Astrocyte (in vitro differentiated cells and primary cell): ENCODE measurements around the gene GPC5. TPM values are rescaled to one million over a fixed set of nuclear protein-coding genes. Genes with fewer than 3 reads are reported as not detected.
"Not testable (repeated sequence)": the region's sequence is repeated elsewhere in the genome, so short reads cannot be mapped to it uniquely, and the experiment has no call there.

ENCODE experiments used
- DNase-seq: peaks from one replicate; pipeline ENCODE4 v3.0.0-alpha.2; 2010; ENCODE audit warnings: low read depth
- FAIRE-seq: peaks from 2 replicates; lab custom pipeline; 2011; peaks lifted over from hg19 to GRCh38; lab: Jason Lieb, UNC
- H2AFZ ChIP-seq: 2 replicates; pipeline ENCODE4 v1.6.0; 2012; ENCODE audit warnings: low read depth, low read length, inconsistent platforms
- H3K27ac ChIP-seq: 2 replicates; pipeline ENCODE4 v1.5.1; 2011; ENCODE audit warnings: low read depth, low read length, inconsistent platforms
- H3K27me3 ChIP-seq: 2 replicates; pipeline ENCODE4 v1.6.0; 2011; ENCODE audit warnings: low read length, inconsistent platforms; ENCODE audit not compliant: insufficient read depth
- H3K36me3 ChIP-seq: 2 replicates; pipeline ENCODE4 v1.5.1; 2011; ENCODE audit warnings: low read length, inconsistent platforms; ENCODE audit not compliant: insufficient read depth
- H3K4me1 ChIP-seq: 2 replicates; pipeline ENCODE4 v1.5.1; 2011; ENCODE audit warnings: low read length, inconsistent platforms; ENCODE audit not compliant: insufficient read depth
- H3K4me2 ChIP-seq: 2 replicates; pipeline ENCODE4 v1.6.0; 2012; ENCODE audit warnings: low read length, inconsistent platforms
- H3K4me3 ChIP-seq: 2 replicates; pipeline ENCODE4 v1.5.1; 2011; ENCODE audit warnings: low read depth, mild to moderate bottlenecking, low read length, inconsistent platforms; ENCODE audit not compliant: insufficient read depth
- H3K79me2 ChIP-seq: 2 replicates; pipeline ENCODE4 v1.6.0; 2012; ENCODE audit warnings: mild to moderate bottlenecking, low read length, inconsistent platforms; ENCODE audit not compliant: insufficient read depth
- H3K9ac ChIP-seq: 2 replicates; pipeline ENCODE4 v1.6.0; 2012; ENCODE audit warnings: mild to moderate bottlenecking, low read length, inconsistent platforms
- H3K9me3 ChIP-seq: 2 replicates; pipeline ENCODE4 v1.5.1; 2012; ENCODE audit warnings: low read depth, mild to moderate bottlenecking, low read length, inconsistent platforms; ENCODE audit not compliant: insufficient read depth
- H4K20me1 ChIP-seq: 2 replicates; pipeline ENCODE4 v1.6.0; 2012; ENCODE audit warnings: low read length, inconsistent platforms; ENCODE audit not compliant: insufficient read depth
- H3K27ac Mint-ChIP-seq: one replicate; pipeline ENCODE4 v1.8.0; 2021; ENCODE audit warnings: mild to moderate bottlenecking, mixed read lengths; ENCODE audit not compliant: unreplicated experiment
- H3K27me3 Mint-ChIP-seq: one replicate; pipeline ENCODE4 v1.8.0; 2021; ENCODE audit warnings: low read depth, mixed read lengths; ENCODE audit not compliant: unreplicated experiment
- H3K36me3 Mint-ChIP-seq: one replicate; pipeline ENCODE4 v1.8.0; 2021; ENCODE audit warnings: low read depth, mixed read lengths; ENCODE audit not compliant: unreplicated experiment
- H3K4me1 Mint-ChIP-seq: one replicate; pipeline ENCODE4 v1.8.0; 2021; ENCODE audit warnings: low read depth, mixed read lengths; ENCODE audit not compliant: unreplicated experiment
- H3K4me3 Mint-ChIP-seq: one replicate; pipeline ENCODE4 v1.8.0; 2021; ENCODE audit warnings: mild to moderate bottlenecking, moderate library complexity, mixed read lengths; ENCODE audit not compliant: unreplicated experiment
- H3K9me3 Mint-ChIP-seq: one replicate; pipeline ENCODE4 v1.8.0; 2021; ENCODE audit warnings: mild to moderate bottlenecking, mixed read lengths; ENCODE audit not compliant: unreplicated experiment
- CTCF ChIP-seq: IDR thresholded peaks from 2 replicates; pipeline ENCODE4 v1.5.1; 2011; ENCODE audit warnings: low read depth, mild to moderate bottlenecking, inconsistent platforms, low read length, moderate library complexity; ENCODE audit not compliant: insufficient read depth
- EZH2 ChIP-seq: IDR thresholded peaks from 2 replicates; pipeline ENCODE4 v1.6.1; 2012; ENCODE audit warnings: mild to moderate bottlenecking, low read length, inconsistent platforms; ENCODE audit not compliant: insufficient read depth
- total RNA-seq: library from RNA; stranded (reverse); gene quantifications from 2 replicates; pipeline ENCODE4 v1.2.1, GENCODE V29; 2021

GPC5 gene
- total RNA-seq, 1 donor from 2014 or later, result 1.1 TPM

DNA sequence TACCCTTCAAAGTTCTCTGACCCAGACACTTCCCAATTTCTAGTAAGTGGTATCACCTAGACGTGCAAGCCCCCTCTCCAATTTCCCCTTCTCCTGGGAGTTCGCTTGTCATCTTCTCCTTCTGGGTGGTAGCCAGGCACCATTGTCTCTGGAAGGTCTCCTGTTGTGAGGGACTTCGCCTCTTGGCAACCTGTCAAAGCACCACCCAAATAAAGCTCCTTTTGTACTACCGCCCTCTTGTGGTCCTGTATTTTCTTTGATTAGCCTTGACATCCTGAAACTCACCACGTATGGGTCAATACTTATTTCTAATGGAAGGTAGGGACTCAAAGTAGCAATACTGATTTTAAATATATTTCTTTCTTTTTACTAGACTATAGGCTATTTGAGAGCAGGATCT lies 8.2 kb downstream of the GPC5 start:
- H3K9ac ChIP-seq, result no peak overlapping the region
- Mint-ChIP-seq H3K4me3 (no peak overlapping the region), H3K27me3 (peaks cover 3% of the 10 kb centered on the region), H3K4me1 (no peaks in the 10 kb centered on the region), H3K36me3 (no peaks in the 10 kb centered on the region), H3K27ac (no peak overlapping the region), H3K9me3 (peaks cover 2% of the 10 kb centered on the region)
- H3K4me1 ChIP-seq, result no peaks in the 10 kb centered on the region
- H3K27ac ChIP-seq, result no peak overlapping the region
- H3K27me3 ChIP-seq, result no peaks in the 10 kb centered on the region
- peak; percentile 21 for DNase-seq
- H3K36me3 ChIP-seq, result no peaks in the 10 kb centered on the region
- H3K9me3 ChIP-seq, result no peaks in the 10 kb centered on the region
- H3K79me2 ChIP-seq, result no peaks in the 10 kb centered on the region
- FAIRE-seq, result no peak
- TF ChIP-seq CTCF (peak; percentile 61), EZH2 (no peak)
- H3K4me2 ChIP-seq, result no peak overlapping the region
- no peak overlapping the region for H3K4me3 ChIP-seq
- no peak overlapping the region for H2AFZ ChIP-seq
- no peaks in the 10 kb centered on the region for H4K20me1 ChIP-seq

GRCh38 chr13:91408971-91409370 lies 10.6 kb downstream of the GPC5 start:
- Histone ChIP-seq H3K9ac (no peak overlapping the region), H3K4me1 (no peaks in the 10 kb centered on the region), H4K20me1 (no peaks in the 10 kb centered on the region), H3K4me2 (no peak overlapping the region), H3K36me3 (no peaks in the 10 kb centered on the region), H2AFZ (no peak overlapping the region), H3K9me3 (no peaks in the 10 kb centered on the region), H3K27ac (no peak overlapping the region), H3K79me2 (no peaks in the 10 kb centered on the region), H3K4me3 (no peak overlapping the region), H3K27me3 (no peaks in the 10 kb centered on the region)
- DNase-seq (no peak), FAIRE-seq (no peak)
- no peak overlapping the region for H3K27ac Mint-ChIP-seq
- H3K9me3 Mint-ChIP-seq, result peaks cover 2% of the 10 kb centered on the region
- no peaks in the 10 kb centered on the region for H3K4me1 Mint-ChIP-seq
- no peaks in the 10 kb centered on the region for H3K27me3 Mint-ChIP-seq
- no peak overlapping the region for H3K4me3 Mint-ChIP-seq
- TF ChIP-seq EZH2, result no peak
- TF ChIP-seq CTCF, result no peak
- H3K36me3 Mint-ChIP-seq, result no peaks in the 10 kb centered on the region

DNA sequence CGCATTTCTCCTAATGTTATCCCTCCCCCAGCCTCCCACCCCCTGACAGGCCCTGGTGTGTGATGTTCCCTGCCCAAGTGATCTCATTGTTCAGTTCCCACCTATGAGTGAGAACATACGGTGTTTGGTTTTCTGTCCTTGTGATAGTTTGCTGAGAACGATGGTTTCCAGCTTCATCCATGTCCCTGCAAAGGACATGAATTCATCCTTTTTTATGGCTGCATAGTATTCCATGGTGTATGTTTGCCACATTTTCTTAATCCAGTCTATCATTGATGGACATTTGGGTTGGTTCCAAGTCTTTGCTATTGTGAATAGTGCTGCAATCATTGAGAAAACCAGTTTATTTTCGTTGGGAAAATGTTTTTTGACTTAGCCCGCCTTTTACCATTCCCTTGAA lies 18.2 kb downstream of the GPC5 start:
- H2AFZ ChIP-seq, H3K27me3 ChIP-seq, H3K9me3 ChIP-seq, H3K27ac Mint-ChIP-seq, H3K36me3 ChIP-seq, H3K36me3 Mint-ChIP-seq, H3K4me3 ChIP-seq, FAIRE-seq, DNase-seq, H3K9me3 Mint-ChIP-seq, H3K79me2 ChIP-seq, H3K27me3 Mint-ChIP-seq, H3K4me1 ChIP-seq, H3K27ac ChIP-seq, H3K4me2 ChIP-seq, H3K9ac ChIP-seq, H3K4me3 Mint-ChIP-seq, H4K20me1 ChIP-seq, H3K4me1 Mint-ChIP-seq: not testable (repeated sequence)
